ENCODE data around the gene PEAK1.

The PEAK1 gene

GRCh38 chr15:77094397-77095030 is 325.4 kb downstream of the PEAK1 start:
- Histone ChIP-seq H3K4me2 (no peak overlapping the region), H3K4me1 (ENCODE audit: low read depth, poor library complexity, severe bottlenecking) (no peaks in the 10 kb centered on the region), H4K20me1 (ENCODE audit: insufficient read depth) (no peaks in the 10 kb centered on the region), H3K36me3 (ENCODE audit: insufficient read depth) (no peaks in the 10 kb centered on the region), H3K79me2 (ENCODE audit: insufficient read depth, low read depth) (no peaks in the 10 kb centered on the region), H3K27me3 (ENCODE audit: insufficient read depth, low read depth) (no peaks in the 10 kb centered on the region), H3K27ac (no peak overlapping the region), H3K4me3 (IDR thresholded peaks at IDR 0.05; ENCODE audit: insufficient read depth, low read depth, low read length) (no peak overlapping the region), H2AFZ (ENCODE audit: low read depth) (no peak overlapping the region), H3K9ac (no peak overlapping the region)
- peak; percentile 25; the same call in 1 of the 2 replicates for TF ChIP-seq CTCF (conservative IDR thresholded peaks at IDR 0.05; ENCODE audit: low read depth, low read length)

- Histone ChIP-seq H3K4me3 (IDR thresholded peaks at IDR 0.05; ENCODE audit: insufficient read depth, low read depth, low read length) (no peak overlapping the region), H2AFZ (ENCODE audit: low read depth) (no peak overlapping the region), H3K27me3 (ENCODE audit: insufficient read depth, low read depth) (no peaks in the 10 kb centered on the region), H3K4me1 (ENCODE audit: low read depth, poor library complexity, severe bottlenecking) (no peaks in the 10 kb centered on the region), H3K79me2 (ENCODE audit: insufficient read depth, low read depth) (no peaks in the 10 kb centered on the region), H3K27ac (no peak overlapping the region), H3K36me3 (ENCODE audit: insufficient read depth) (no peaks in the 10 kb centered on the region), H4K20me1 (ENCODE audit: insufficient read depth) (no peaks in the 10 kb centered on the region), H3K9ac (no peak overlapping the region), H3K4me2 (no peak overlapping the region)
- TF ChIP-seq CTCF (conservative IDR thresholded peaks at IDR 0.05; ENCODE audit: low read depth, low read length), result no peak
These were observed 326.5 kb downstream of the PEAK1 start for GRCh38 chr15:77093436-77093835.

GRCh38 chr15:77091097-77091496 is 328.8 kb downstream of the PEAK1 start:
- no peak overlapping the region for H2AFZ ChIP-seq (ENCODE audit: low read depth)
- H3K27me3 ChIP-seq (ENCODE audit: insufficient read depth, low read depth), result no peaks in the 10 kb centered on the region
- no peak overlapping the region for H3K9ac ChIP-seq
- TF ChIP-seq CTCF (conservative IDR thresholded peaks at IDR 0.05; ENCODE audit: low read depth, low read length), result no peak
- H3K4me2 ChIP-seq, result no peak overlapping the region
- no peak overlapping the region for H3K27ac ChIP-seq
- H3K4me3 ChIP-seq (IDR thresholded peaks at IDR 0.05; ENCODE audit: insufficient read depth, low read depth, low read length), result no peak overlapping the region
- H3K4me1 ChIP-seq (ENCODE audit: low read depth, poor library complexity, severe bottlenecking), result no peaks in the 10 kb centered on the region
- H4K20me1 ChIP-seq (ENCODE audit: insufficient read depth), result no peaks in the 10 kb centered on the region
- H3K79me2 ChIP-seq (ENCODE audit: insufficient read depth, low read depth), result no peaks in the 10 kb centered on the region
- no peaks in the 10 kb centered on the region for H3K36me3 ChIP-seq (ENCODE audit: insufficient read depth)

GRCh38 chr15:77087213-77087612 is 332.7 kb downstream of the PEAK1 start:
- H3K36me3 ChIP-seq (ENCODE audit: insufficient read depth), result no peaks in the 10 kb centered on the region
- H3K27ac ChIP-seq, result no peak overlapping the region
- H3K9ac ChIP-seq, result no peak overlapping the region
- no peaks in the 10 kb centered on the region for H3K79me2 ChIP-seq (ENCODE audit: insufficient read depth, low read depth)
- H3K27me3 ChIP-seq (ENCODE audit: insufficient read depth, low read depth), result no peaks in the 10 kb centered on the region
- H2AFZ ChIP-seq (ENCODE audit: low read depth), result no peak overlapping the region
- no peak overlapping the region for H3K4me2 ChIP-seq
- no peaks in the 10 kb centered on the region for H3K4me1 ChIP-seq (ENCODE audit: low read depth, poor library complexity, severe bottlenecking)
- H4K20me1 ChIP-seq (ENCODE audit: insufficient read depth), result no peaks in the 10 kb centered on the region
- TF ChIP-seq CTCF (conservative IDR thresholded peaks at IDR 0.05; ENCODE audit: low read depth, low read length), result no peak
- no peak overlapping the region for H3K4me3 ChIP-seq (IDR thresholded peaks at IDR 0.05; ENCODE audit: insufficient read depth, low read depth, low read length)

All from KMS-11 (cell line).